Lung (tissue), 12 donors: Measurements from ENCODE around the gene WDR82. TPM values are rescaled to one million over a fixed set of nuclear protein-coding genes. Genes with fewer than 3 reads are reported as not detected.

Source experiments
- ATAC-seq: fragments of 200-7000 bp; cut with Tn5 transposase; one replicate; pipeline ENCODE4 v1.9.1; 2020; ENCODE audit warnings: moderate number of reproducible peaks; ENCODE audit not compliant: insufficient read depth, low FRiP score
- DNase-seq, 3 donors: peaks; one replicate each; pipeline ENCODE4 v3.0.0-alpha.2; 2013 to 2017
- H3K27ac ChIP-seq, 2 donors: one replicate each; pipeline ENCODE4 v1.5.1; 2013; ENCODE audit warnings: mild to moderate bottlenecking in 2 of 2, moderate library complexity in 2 of 2, control low read depth in 1 of 2, inconsistent platforms in 1 of 2, low read depth in 1 of 2, low read length in 1 of 2
- H3K27me3 ChIP-seq, 3 donors: one replicate each; pipeline ENCODE4 v1.5.1; 2013; ENCODE audit warnings: low read length in 2 of 3; ENCODE audit not compliant: control insufficient read depth in 3 of 3, insufficient read depth in 3 of 3
- H3K36me3 ChIP-seq, 4 donors: one replicate each; pipeline ENCODE4 v1.5.1; 2013; ENCODE audit warnings: low read length in 4 of 4, mild to moderate bottlenecking in 1 of 4, moderate library complexity in 1 of 4; ENCODE audit not compliant: control insufficient read depth in 4 of 4, insufficient read depth in 4 of 4
- H3K4me1 ChIP-seq, 5 donors: one replicate each; pipeline ENCODE4 v1.5.1; 2013; ENCODE audit warnings: low read length in 5 of 5, mild to moderate bottlenecking in 2 of 5, moderate library complexity in 1 of 5; ENCODE audit not compliant: control insufficient read depth in 5 of 5, insufficient read depth in 5 of 5
- H3K4me3 ChIP-seq: one replicate; pipeline ENCODE4 v1.5.1; 2013; ENCODE audit warnings: mild to moderate bottlenecking, control low read depth, moderate library complexity
- H3K9ac ChIP-seq, 2 donors: one replicate each; pipeline ENCODE4 v1.5.1; 2013; ENCODE audit warnings: low read length in 2 of 2, control low read depth in 1 of 2; ENCODE audit not compliant: insufficient read depth in 1 of 2
- H3K9me3 ChIP-seq, 4 donors: one replicate each; pipeline ENCODE4 v1.5.1; 2013; ENCODE audit warnings: low read length in 3 of 4, mild to moderate bottlenecking in 1 of 4, moderate library complexity in 1 of 4; ENCODE audit not compliant: control insufficient read depth in 4 of 4, insufficient read depth in 3 of 4
- WGBS, 2 donors: extraction: QIAGEN DNeasy Blood & Tissue Kit; methylation state at CpG; one replicate each; pipeline ENCODE4 v1.1.7; 2013; 5-methylcytosine and 5-hydroxymethylcytosine counted together
- polyA plus RNA-seq, 2 donors: library from polyadenylated mRNA; stranded (reverse); fragments of 200-250 nt; gene quantifications; one replicate each; pipeline ENCODE4 v1.2.1, GENCODE V29; 2013
- total RNA-seq, 2 donors: library from RNA; depleted of rRNA in 1 of 2; stranded (reverse); fragments of >200 nt in 1 of 2; gene quantifications; one replicate each; pipeline ENCODE4 v1.2.1, GENCODE V29; 2014 to 2021
- TF ChIP-seq, protein P1 (sequence below): IDR thresholded peaks from 2 replicates; pipeline ENCODE4 v1.5.1; 2012; ENCODE audit warnings: mild to moderate bottlenecking; ENCODE audit errors: control extremely low read depth, extremely low read depth
- donor health status: control.
- donor health status: control.
- donor health status: Bipolar disorder and iron deficiency.
- donor health status: healthy.
- donor health status: DM: yes; HTN: yes; CAD: no.

Gene WDR82
- total and polyA plus RNA-seq, 4 donors = 19.4 to 72.8 (median 51.1) TPM

DNA sequence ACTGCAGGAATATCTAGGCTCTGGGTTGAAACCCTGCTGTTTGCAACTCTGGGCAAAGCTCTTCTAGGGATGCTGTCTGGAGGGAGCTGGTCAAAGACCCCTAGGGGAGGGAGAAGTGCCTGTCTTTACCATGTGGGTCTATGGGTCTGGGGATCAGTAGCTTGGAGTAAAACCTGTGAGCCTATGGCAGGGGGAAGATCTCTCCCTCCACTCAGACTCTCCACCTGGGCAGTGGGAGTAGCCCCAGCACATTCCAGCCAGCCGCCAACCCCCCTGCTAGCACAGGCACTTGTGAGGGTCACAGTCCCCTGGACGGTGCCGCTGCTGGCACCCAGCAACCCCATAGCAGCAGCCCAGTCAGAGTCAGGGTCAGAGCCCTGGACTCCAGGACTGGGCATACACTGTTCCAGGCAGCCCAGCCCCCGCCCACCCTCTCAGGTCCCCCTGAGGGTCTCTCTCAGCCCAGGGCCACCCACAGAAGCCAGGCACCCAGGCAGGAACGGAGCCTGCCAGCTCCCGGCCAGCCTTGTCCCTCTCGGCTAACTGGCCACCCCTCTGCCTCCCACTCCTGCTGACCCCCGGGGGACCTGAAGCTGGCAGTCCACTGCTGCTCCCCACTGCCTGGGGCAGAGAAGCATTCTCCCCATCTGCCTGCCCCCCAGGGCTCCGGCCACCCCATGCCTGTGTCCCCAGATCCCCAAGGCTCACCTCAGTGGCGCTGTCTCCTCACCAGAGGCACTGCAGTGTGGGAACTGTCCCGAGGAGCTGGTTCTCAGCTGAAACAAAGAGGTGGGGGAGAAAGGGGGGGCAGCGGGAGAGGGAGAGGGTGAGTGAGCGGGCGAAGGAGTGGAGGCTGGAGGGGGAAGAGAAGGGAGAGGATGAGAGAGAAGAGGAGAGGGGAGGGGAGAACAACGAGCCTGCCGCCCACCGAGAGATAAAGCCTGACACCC lies 20.0 kb upstream of the WDR82 start:
- DNase-seq (peak; percentile 79 to 87 (median 81)), ATAC-seq (no peak)
- H3K36me3 ChIP-seq = peaks cover 0 to 7% (median 0%) of the 10 kb centered on the region in 4 donors
- H3K4me1 ChIP-seq = peaks cover 0 to 31% (median 7%) of the 10 kb centered on the region in 5 donors
- no peak overlapping the region for H3K27ac ChIP-seq
- TF ChIP-seq, protein P1, sequence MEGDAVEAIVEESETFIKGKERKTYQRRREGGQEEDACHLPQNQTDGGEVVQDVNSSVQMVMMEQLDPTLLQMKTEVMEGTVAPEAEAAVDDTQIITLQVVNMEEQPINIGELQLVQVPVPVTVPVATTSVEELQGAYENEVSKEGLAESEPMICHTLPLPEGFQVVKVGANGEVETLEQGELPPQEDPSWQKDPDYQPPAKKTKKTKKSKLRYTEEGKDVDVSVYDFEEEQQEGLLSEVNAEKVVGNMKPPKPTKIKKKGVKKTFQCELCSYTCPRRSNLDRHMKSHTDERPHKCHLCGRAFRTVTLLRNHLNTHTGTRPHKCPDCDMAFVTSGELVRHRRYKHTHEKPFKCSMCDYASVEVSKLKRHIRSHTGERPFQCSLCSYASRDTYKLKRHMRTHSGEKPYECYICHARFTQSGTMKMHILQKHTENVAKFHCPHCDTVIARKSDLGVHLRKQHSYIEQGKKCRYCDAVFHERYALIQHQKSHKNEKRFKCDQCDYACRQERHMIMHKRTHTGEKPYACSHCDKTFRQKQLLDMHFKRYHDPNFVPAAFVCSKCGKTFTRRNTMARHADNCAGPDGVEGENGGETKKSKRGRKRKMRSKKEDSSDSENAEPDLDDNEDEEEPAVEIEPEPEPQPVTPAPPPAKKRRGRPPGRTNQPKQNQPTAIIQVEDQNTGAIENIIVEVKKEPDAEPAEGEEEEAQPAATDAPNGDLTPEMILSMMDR = no peak
- no peaks in the 10 kb centered on the region for H3K9me3 ChIP-seq
- H3K9ac ChIP-seq = peak overlapping the region; percentile 21 to 47
- 43 to 45% methylated on average over 17 of the region's 17 CpGs for WGBS, 2 donors
- no peaks in the 10 kb centered on the region for H3K27me3 ChIP-seq
- no peak overlapping the region for H3K4me3 ChIP-seq

DNA sequence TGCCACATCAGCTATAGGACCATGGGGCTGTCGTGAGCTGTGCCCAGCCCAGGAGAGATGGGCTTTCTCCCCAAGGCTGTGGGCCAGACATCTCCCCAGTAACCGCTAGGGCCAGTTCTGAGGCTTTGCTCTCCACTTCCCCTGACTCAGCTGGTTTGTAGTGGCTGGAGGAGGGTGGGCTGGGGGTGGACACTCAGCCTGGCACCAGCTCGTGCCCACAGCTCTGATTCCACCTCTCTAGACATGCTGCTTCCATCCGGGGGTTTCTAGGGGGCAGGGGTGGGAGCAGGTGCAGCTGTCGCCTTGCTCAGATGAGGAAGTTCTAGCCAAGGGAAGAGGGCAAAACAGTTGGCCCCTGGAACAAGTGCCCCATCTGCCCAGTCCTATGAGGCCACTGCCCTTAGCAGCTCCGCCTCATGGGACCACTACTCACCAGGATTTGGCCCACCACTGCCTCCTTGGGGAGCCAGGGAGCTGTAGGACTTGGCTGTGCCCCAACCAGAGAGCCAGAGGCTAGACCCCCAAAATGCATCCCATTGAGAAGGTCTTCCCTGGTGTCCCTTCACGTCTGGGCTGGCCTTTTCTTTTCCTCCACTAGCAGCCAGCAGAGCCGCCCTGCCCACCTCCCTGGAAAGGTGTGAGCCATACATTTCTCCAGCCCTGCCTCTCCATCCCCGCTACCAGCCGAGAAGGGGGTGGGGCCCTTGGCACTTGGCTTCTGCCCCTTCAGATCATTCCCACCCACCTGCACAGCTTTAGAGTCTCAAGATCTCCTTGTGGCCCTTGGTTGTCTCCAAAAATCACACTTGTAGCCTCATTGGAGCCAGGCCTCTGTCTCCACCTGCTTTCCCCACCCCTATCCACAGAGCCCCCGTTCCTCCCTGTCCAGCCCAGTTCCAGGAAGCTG lies 19.0 kb upstream of the WDR82 start:
- Histone ChIP-seq H3K27ac (no peak overlapping the region), H3K9me3 (no peaks in the 10 kb centered on the region), H3K4me1 (peaks cover 0 to 31% (median 7%) of the 10 kb centered on the region in 5 donors), H3K36me3 (peaks cover 0 to 16% (median 0%) of the 10 kb centered on the region in 4 donors), H3K27me3 (no peaks in the 10 kb centered on the region), H3K4me3 (no peak overlapping the region), H3K9ac (no peak overlapping the region)
- DNase-seq (no peak), ATAC-seq (no peak)
- WGBS, 2 donors = 60 to 78% methylated on average over 11 of the region's 11 CpGs
- TF ChIP-seq, protein P1 = no peak

DNA sequence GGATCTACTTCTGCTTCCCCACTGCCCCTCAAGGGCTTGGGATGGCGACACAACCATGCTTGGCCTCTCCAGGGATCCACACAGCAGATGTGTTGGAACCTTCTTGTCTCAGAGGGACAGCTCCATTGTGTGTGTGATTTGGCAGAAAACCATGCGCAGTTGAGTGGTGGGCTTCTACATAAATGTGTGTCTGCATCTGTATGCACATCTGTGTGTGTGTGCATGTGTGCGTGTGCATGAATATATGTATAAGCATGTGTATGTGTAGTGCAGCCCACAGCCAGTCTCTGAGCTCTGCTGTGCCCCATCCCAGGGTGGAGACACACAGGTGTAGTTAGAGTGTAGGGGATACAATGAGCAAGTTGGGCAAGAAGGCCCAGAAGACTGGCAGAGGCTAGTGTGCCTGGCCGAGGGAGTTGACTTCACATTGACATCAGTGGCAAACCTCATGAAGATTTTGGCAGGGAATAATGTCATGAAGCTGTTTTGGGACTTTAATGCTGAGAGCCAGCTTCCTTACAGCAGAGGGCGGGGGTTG lies 17.3 kb upstream of the WDR82 start:
- TF ChIP-seq, protein P1 = no peak
- DNase-seq = no peak
- WGBS, 2 donors = 93 to 95% methylated on average over 5 of the region's 5 CpGs

More for the DNA sequence above, 17.3 kb upstream of the WDR82 start:
- no peak overlapping the region for H3K4me3 ChIP-seq
- no peaks in the 10 kb centered on the region for H3K27me3 ChIP-seq
- no peak overlapping the region for H3K9ac ChIP-seq
- no peak overlapping the region for H3K27ac ChIP-seq
- peaks cover 0 to 32% (median 4%) of the 10 kb centered on the region in 4 donors for H3K36me3 ChIP-seq
- no peaks in the 10 kb centered on the region for H3K9me3 ChIP-seq
- H3K4me1 ChIP-seq = peaks cover 0 to 31% (median 7%) of the 10 kb centered on the region in 5 donors
- no peak for ATAC-seq
